Subcutaneous adipose tissue (tissue), 4 donors: Measurements from ENCODE around the gene SHB. TPM values are rescaled to one million over a fixed set of nuclear protein-coding genes. Genes with fewer than 3 reads are reported as not detected.

Experiments
- CTCF ChIP-seq: fragments of 450-650 bp; IDR thresholded peaks from one replicate; pipeline ENCODE4 v1.5.1; 2016; ENCODE audit warnings: low read depth, mild to moderate bottlenecking, control low read depth, antibody characterized with exemption, moderate library complexity
- total RNA-seq, 4 donors: library from RNA; depleted of rRNA; stranded (reverse); fragments of >200 nt; gene quantifications; one replicate each; pipeline ENCODE4 v1.1.0, GENCODE V29; 2016

The SHB gene
- total RNA-seq, 4 donors from 2014 or later: 2.6 to 5.7 (median 4.7) TPM

GRCh38 chr9:37960631-37961030 lies 108.4 kb downstream of the SHB start:
- TF ChIP-seq CTCF: no peak

- TF ChIP-seq CTCF: no peak
Observed at GRCh38 chr9:37959976-37960375, 109.1 kb downstream of the SHB start.

- TF ChIP-seq CTCF: no peak
Observed at GRCh38 chr9:37958154-37958553, 110.9 kb downstream of the SHB start.

- no peak for TF ChIP-seq CTCF
Observed at GRCh38 chr9:37957664-37957953, 111.4 kb downstream of the SHB start.

GRCh38 chr9:37956904-37957663 lies 111.9 kb downstream of the SHB start:
- no peak for TF ChIP-seq CTCF

GRCh38 chr9:37956423-37956820 lies 112.6 kb downstream of the SHB start:
- TF ChIP-seq CTCF: no peak

GRCh38 chr9:37955781-37956422 lies 113.1 kb downstream of the SHB start:
- no peak for TF ChIP-seq CTCF
